GM18499 (cell line): Measurements from ENCODE around the gene BEND5.

Experiments used
- ATAC-seq: cut with Tn5 transposase; IDR thresholded peaks from one replicate; pipeline ENCODE4 v1.9.1; 2021; ENCODE audit warnings: moderate number of reproducible peaks; ENCODE audit not compliant: insufficient read depth, unreplicated experiment

The BEND5 gene

GRCh38 chr1:48767975-48768510, 8.6 kb downstream of the BEND5 start:
- no peak for ATAC-seq

DNA sequence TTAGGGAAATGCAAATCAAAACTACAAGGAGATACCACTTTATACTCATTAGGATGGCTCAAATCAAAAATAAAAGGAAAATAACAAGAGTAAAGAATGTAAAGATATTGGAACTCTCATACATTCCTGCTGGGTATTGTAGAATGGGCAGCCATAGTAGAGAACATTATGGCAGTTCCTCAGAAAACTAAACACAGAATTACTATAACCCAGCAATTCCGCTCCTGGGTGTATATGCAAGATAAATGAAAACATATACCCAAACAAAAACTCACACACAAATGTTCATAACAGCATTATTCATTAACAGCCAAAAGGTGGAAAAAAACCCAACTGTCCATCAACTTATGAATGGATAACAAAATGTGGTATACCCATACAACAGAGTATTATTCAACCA, 11.4 kb downstream of the BEND5 start:
- ATAC-seq, result no peak

DNA sequence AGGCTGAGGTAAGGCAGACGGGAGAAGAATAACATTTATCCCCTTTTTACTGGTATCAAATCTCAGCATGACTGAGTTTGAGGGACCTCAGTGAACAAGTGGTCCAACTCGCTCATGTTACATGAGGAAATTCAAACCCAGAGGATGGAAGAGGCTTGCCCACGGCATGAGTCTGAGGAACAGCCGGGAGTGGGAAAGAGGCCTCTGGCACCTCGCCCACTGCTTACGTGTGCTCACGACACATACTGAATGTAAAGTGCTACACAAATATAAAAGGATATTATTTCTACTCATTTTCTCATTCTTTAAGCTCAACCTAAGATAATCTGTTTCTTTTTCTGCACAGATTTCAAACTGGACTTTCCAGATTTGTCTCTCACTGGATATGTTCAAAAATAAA, 14.7 kb downstream of the BEND5 start:
- ATAC-seq, result no peak

DNA sequence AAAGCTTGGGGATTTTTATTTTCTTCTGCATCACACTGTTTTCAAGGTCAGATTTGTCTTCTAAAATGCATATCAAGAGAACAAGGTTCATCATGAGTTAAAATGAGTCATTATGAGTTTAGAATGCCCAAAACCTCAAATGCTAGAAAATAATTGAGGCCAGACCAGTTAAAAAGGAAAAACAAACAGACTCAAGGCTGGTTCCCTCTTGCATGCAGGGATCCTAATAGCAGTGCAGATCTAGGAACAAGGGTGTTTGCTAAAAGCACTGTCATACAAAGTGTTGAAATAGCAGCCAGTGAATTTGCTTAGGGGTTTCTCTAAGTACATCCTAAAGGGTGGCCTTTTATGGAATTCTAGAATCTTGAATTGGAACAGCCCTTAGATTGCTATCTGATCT, 15.3 kb downstream of the BEND5 start:
- no peak for ATAC-seq

GRCh38 chr1:48760857-48761256, 15.8 kb downstream of the BEND5 start:
- ATAC-seq, result no peak

DNA sequence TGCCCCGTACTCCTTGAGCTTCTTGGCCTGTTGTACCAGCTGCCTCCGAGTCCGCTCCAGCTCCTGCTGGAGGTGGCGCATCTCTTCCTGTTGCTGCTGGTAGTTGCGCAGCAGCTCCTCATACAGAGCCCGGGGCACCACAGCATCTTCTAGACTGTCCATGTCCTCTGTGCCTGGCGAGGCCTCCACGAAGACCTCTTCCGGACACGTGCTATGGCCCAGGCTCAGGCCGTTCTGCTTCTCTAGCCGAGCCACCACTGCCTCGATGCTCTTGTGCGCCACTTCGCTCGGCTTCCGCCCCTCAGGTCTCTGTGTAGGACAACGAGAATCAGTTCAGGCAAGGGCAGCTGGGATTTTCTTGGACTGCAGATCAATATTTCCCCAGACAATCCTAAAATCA, 17.7 kb downstream of the BEND5 start:
- no peak for ATAC-seq

DNA sequence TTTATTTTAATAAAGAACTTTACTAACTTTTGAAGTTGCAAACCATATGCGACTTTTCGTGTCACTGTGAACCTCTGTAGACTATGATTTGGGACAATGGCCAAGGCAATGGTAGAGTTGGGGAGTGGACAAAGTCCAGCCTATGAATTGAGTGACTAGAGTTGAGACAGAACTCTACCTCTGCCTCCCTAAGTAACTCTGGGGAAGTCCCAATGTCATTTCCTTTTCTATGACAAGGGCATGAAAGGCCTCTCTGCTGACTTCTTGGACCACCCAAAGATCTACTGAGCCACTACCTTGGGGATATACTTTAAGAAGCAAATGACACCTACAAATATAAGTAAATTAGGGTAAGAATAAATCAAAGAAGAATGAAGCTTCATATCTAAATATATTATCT, 19.3 kb downstream of the BEND5 start:
- no peak for ATAC-seq

DNA sequence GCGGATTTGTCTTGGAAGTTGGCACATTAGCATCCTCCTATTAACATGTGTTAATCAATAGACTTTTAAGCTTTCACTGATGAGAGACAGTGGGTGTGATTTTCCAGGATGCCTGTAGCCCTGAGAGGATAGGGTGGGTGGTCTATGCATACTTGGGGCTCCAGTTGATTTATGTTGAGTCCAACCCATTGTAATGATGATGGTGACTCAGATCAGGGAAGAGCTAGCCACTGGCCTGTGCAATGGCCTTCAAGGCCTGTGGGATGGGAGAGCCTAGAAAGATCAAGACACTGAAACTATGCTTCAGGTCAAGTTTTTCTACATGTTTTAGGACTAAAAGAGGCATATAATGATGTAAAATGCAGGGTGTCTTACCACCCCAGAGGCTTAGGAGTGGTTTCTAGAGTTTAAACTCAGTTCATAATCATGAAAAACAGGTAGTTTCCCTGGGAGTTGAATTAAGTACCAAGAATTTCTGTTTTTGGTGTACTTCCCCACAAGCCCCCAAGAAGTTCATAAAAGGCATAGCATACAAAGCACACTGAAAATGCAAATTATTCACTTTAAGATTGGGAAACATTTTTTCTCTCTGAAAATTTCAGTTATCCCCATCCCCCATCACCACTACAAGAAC, 19.9 kb downstream of the BEND5 start:
- no peak for ATAC-seq

DNA sequence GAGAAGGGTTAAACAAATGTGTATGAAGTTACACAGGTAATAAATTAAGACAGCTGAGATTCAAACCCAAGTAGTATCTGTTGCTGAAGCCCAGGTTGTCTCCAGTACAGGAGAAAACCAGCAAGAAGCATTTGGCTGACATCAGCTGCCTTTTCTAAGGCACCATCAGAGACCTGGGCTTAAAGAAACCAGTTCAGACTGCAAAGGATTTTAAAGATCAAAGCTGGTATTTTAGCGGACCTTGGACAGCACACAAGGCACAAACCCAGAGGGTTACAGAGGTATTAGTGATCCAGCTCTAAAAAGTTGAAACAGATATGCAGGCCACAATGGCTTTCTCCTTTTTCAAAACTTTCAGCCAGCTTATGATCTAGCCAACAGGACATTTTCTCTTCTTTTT, 23.4 kb downstream of the BEND5 start:
- ATAC-seq, result no peak

- ATAC-seq, result peak; percentile 76
Measured at GRCh38 chr1:48750109-48750508, 26.6 kb downstream of the BEND5 start.

- no peak for ATAC-seq
Measured at GRCh38 chr1:48749068-48749467, 27.6 kb downstream of the BEND5 start.

- ATAC-seq, result no peak
Measured at GRCh38 chr1:48746906-48747305, 29.8 kb downstream of the BEND5 start.

DNA sequence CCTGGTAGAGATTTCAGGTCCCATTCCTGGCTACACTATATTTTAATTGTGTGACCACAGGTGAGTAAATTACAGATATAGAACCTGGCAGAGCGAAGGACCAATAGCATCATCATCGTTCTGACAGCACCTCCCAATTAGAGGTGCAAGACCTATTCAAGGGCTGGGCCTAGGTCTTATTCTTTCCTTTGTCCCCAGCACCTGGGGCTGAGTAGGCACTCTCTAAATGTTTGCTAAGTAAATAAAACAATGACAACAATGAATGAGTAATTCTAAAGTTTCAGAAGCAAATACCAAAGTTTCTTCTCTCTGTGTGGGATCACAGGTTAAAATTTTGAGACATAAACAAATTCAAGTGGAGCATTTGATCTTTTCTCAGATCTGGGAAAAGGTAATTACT, 32.7 kb downstream of the BEND5 start:
- ATAC-seq, result no peak

DNA sequence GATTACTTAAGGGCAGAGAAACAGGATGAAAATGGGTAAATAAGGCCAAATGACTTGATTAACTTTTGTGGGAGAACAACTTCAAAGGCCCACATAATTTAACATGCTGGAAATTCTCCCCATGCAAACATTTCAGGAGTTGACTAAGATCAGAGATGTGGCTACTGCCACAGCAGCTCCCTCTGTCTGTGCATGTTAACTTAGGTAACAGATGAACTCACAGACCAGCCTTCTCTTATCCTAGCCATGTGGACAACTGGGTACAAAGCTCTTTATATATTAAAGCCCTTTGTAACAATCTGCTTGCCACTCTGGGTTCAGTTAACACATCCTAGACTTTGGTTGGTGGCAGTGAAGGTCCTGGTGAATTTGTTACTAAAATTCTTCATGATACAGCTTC, 33.2 kb downstream of the BEND5 start:
- no peak for ATAC-seq

DNA sequence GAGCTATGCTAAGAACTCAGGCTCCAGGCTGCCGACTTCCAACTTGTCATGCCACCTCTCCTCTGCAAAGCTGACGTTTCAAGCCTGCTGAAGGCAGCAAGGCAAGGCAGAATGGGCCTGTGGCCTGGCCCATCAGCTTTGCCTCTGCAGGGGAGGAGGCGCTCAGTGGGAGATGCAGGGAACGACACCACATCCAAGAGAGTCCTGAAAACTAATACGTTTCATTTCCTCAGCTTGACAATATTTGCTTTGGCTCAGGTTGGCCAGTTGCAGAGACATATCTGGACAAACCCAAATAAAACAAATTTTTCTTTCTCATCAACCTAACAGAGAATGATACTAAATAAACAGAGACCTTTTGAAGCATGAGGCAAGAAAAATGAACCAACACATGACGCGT, 35.3 kb downstream of the BEND5 start:
- no peak for ATAC-seq

DNA sequence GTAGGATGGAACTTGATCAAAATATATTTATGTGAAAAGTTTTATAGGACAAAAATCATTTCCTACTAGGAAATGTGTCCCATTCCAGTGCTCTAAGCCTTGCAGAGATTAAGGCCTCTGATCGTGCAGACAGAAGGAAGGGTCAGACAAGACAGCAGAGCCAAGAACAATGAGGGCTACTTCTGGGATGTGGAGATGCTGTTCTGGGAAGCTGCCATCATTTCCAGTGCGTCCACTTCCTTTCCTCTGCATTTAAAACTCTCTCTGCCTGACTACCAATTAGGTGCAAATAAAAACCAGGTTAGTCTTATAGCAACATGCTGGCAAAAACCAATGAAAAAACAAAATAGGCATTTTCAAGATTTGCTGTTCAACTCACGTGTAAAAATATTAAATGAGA, 36.1 kb downstream of the BEND5 start:
- ATAC-seq, result no peak

- ATAC-seq, result no peak
Measured at GRCh38 chr1:48739091-48739490, 37.6 kb downstream of the BEND5 start.

GRCh38 chr1:48738356-48738755, 38.3 kb downstream of the BEND5 start:
- no peak for ATAC-seq

GRCh38 chr1:48735796-48736195, 40.9 kb downstream of the BEND5 start:
- ATAC-seq, result no peak

DNA sequence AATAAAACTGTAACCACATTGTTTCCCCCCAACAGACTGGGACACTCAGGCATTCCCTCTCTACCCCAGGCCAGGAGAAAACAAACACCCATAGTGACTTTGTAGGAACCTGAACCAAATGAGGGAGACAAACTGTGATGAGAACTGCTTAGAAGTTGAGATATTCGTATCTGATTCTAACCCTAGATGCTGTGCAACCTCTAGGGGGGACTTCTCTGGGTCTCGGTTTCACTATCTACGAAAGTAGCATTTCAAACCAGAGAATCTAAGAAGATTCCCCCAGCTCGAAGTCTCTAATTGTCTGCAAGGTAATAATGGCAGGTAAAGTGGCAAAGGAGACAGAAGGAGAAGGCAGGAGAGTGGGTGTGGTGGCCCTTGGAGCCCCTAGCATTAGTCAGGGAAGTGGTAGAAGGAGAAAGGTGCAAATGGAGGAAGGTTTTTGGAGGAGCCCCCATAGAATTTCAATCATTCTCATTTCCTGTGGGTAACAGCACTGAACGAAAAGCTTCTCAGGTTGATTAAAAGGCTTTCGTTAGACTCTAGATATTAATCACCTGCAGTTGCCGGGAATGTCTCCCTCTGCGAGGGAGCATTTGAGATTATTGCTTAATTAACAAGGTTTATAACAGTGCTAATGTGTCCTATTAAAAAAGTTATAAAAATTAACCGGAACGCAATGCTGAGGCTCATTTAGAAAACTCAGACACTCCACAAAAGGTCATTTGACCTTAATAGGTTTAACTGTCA, 46.4 kb downstream of the BEND5 start:
- peak; percentile 51 for ATAC-seq

DNA sequence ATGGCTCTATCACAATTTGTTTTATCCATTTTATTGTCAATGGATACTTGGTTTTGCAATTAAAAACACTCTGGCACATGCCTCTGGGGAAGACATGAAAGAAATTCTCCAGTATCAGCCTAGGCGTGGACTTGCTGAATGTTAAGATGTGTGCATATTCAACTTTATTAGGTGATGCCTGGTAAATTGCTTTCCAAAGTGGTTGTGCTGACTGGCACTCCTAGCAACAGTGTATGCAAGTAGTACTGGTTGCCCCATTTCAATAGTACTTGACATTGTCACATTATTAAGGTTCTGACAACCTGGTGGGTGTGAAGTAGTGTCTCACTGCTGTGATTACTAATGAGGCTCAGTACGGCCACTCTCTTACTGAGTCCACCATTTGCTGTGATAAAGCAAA, 48.1 kb downstream of the BEND5 start:
- no peak for ATAC-seq
